NOMO-1 treated with dmso at 0.1 percent for 144 hours (cell line): ENCODE measurements around the gene LHB.

Experiments used
- DNase-seq: peaks from one replicate; lab custom pipeline; 2025; ENCODE audit not compliant: unreplicated experiment; lab: John Stamatoyannopoulos, UW

Gene LHB

GRCh38 chr19:48986211-48986610, 30.7 kb downstream of the LHB start:
- DNase-seq = no peak

GRCh38 chr19:48985711-48986110, 31.2 kb downstream of the LHB start:
- no peak for DNase-seq

- DNase-seq = no peak
Observed at GRCh38 chr19:48982280-48982679, 34.6 kb downstream of the LHB start.

- no peak for DNase-seq
Observed at GRCh38 chr19:48977061-48977460, 39.8 kb downstream of the LHB start.

GRCh38 chr19:48975947-48976847, 40.7 kb downstream of the LHB start:
- no peak for DNase-seq

- DNase-seq = peak; percentile 72
Observed at GRCh38 chr19:48970923-48971395, 45.9 kb downstream of the LHB start.

GRCh38 chr19:48970139-48970766, 46.6 kb downstream of the LHB start:
- no peak for DNase-seq

- DNase-seq = no peak
Observed at GRCh38 chr19:48969276-48970138, 47.4 kb downstream of the LHB start.

- no peak for DNase-seq
Observed at GRCh38 chr19:48968813-48969218, 48.1 kb downstream of the LHB start.

GRCh38 chr19:48968179-48968661, 48.7 kb downstream of the LHB start:
- no peak for DNase-seq

GRCh38 chr19:48967346-48968178, 49.3 kb downstream of the LHB start:
- peak; percentile 94 for DNase-seq

GRCh38 chr19:48966541-48967345, 50.1 kb downstream of the LHB start:
- DNase-seq = peak; percentile 54
